ENCODE results near the gene RALGAPB.
A peak's percentile ranks its signal among the peaks of the same experiment; 100 is the strongest.
"Not testable (repeated sequence)": the region's sequence is repeated elsewhere in the genome, so short reads cannot be mapped to it uniquely, and the experiment has no call there.

RALGAPB gene

GRCh38 chr20:38447251-38447661 is 25.4 kb upstream of the RALGAPB start:
- no peak for DNase-seq (ENCODE audit: low spot score)

- no peak for DNase-seq (ENCODE audit: low spot score)
These were observed 24.5 kb upstream of the RALGAPB start for GRCh38 chr20:38447931-38448675.

- no peak for DNase-seq (ENCODE audit: low spot score)
These were observed 23.6 kb upstream of the RALGAPB start for GRCh38 chr20:38449046-38449445.

- no peak for DNase-seq (ENCODE audit: low spot score)
These were observed 22.1 kb upstream of the RALGAPB start for GRCh38 chr20:38450412-38450975.

- DNase-seq (ENCODE audit: low spot score) = no peak
These were observed 19.6 kb upstream of the RALGAPB start for GRCh38 chr20:38452880-38453624.

- no peak for DNase-seq (ENCODE audit: low spot score)
These were observed 18.7 kb upstream of the RALGAPB start for GRCh38 chr20:38453941-38454340.

GRCh38 chr20:38454556-38455473 is 17.8 kb upstream of the RALGAPB start:
- no peak for DNase-seq (ENCODE audit: low spot score)

- no peak for DNase-seq (ENCODE audit: low spot score)
These were observed 14.3 kb upstream of the RALGAPB start for GRCh38 chr20:38458314-38458713.

GRCh38 chr20:38460040-38460623 is 12.5 kb upstream of the RALGAPB start:
- DNase-seq (ENCODE audit: low spot score) = no peak

- not testable (repeated sequence) for DNase-seq (ENCODE audit: low spot score)
These were observed 12.0 kb upstream of the RALGAPB start for GRCh38 chr20:38460631-38461030.

- DNase-seq (ENCODE audit: low spot score) = not testable (repeated sequence)
These were observed 11.5 kb upstream of the RALGAPB start for GRCh38 chr20:38461167-38461566.

- DNase-seq (ENCODE audit: low spot score) = not testable (repeated sequence)
These were observed 11.1 kb upstream of the RALGAPB start for GRCh38 chr20:38461569-38461968.

- no peak for DNase-seq (ENCODE audit: low spot score)
These were observed 6.5 kb upstream of the RALGAPB start for GRCh38 chr20:38466171-38466570.

- DNase-seq (ENCODE audit: low spot score) = no peak
These were observed 5.7 kb upstream of the RALGAPB start for GRCh38 chr20:38466983-38467382.

- no peak for DNase-seq (ENCODE audit: low spot score)
These were observed 1.4 kb upstream of the RALGAPB start for GRCh38 chr20:38471245-38471644.

- DNase-seq (ENCODE audit: low spot score) = no peak
These were observed 593 bp upstream of the RALGAPB start for GRCh38 chr20:38471987-38472512.

- DNase-seq (ENCODE audit: low spot score) = no peak
These were observed 738 bp downstream of the RALGAPB start for GRCh38 chr20:38473367-38473795.

- DNase-seq (ENCODE audit: low spot score) = no peak
These were observed 5.1 kb downstream of the RALGAPB start for GRCh38 chr20:38477747-38478146.

GRCh38 chr20:38479596-38479995 is 7.0 kb downstream of the RALGAPB start:
- DNase-seq (ENCODE audit: low spot score) = no peak

GRCh38 chr20:38485041-38485440 is 12.4 kb downstream of the RALGAPB start:
- DNase-seq (ENCODE audit: low spot score) = peak; percentile 67

- DNase-seq (ENCODE audit: low spot score) = no peak
These were observed 16.5 kb downstream of the RALGAPB start for GRCh38 chr20:38489181-38489580.
